ENCODE data around the gene HOXD10.

Gene HOXD10

GRCh38 chr2:176149939-176150583, 33.5 kb downstream of the HOXD10 start:
- no peak overlapping the region for H3K4me2 ChIP-seq (ENCODE audit: low read depth, low read length)
- H3K27ac ChIP-seq (ENCODE audit: low read length): no peak overlapping the region
- H3K79me2 ChIP-seq (ENCODE audit: low read length): no peaks in the 10 kb centered on the region
- no peaks in the 10 kb centered on the region for H3K9me2 ChIP-seq (replicated peaks; ENCODE audit: insufficient read depth, low read length)
- no peak overlapping the region for H3K4me3 ChIP-seq (ENCODE audit: low read length)
- H3K9ac ChIP-seq (ENCODE audit: low read length): no peak overlapping the region
- no peak for DNase-seq
- no peak overlapping the region for H2AFZ ChIP-seq (ENCODE audit: low read length)
- H4K20me1 ChIP-seq (ENCODE audit: insufficient read depth, low read length): no peaks in the 10 kb centered on the region
- H3K36me3 ChIP-seq (replicated peaks; ENCODE audit: insufficient read depth, low read length): no peaks in the 10 kb centered on the region
- no peaks in the 10 kb centered on the region for H3F3A ChIP-seq (ENCODE audit: insufficient read depth, low read length)
- TF ChIP-seq EZH2 (optimal IDR thresholded peaks at IDR 0.05; ENCODE audit: low read depth, low read length) (no peak), EZH2phosphoT487 (IDR thresholded peaks at IDR 0.05; ENCODE audit: low read length) (no peak), CTCF (IDR thresholded peaks at IDR 0.05; ENCODE audit: low read length) (no peak)
- no peaks in the 10 kb centered on the region for H3K9me3 ChIP-seq (replicated peaks; ENCODE audit: insufficient read depth, low read length)
- H3K4me1 ChIP-seq (ENCODE audit: low read length): no peaks in the 10 kb centered on the region
- H3K27me3 ChIP-seq (replicated peaks; ENCODE audit: insufficient read depth, low read length): peaks cover 15% of the 10 kb centered on the region

- no peak for DNase-seq
- TF ChIP-seq CTCF (IDR thresholded peaks at IDR 0.05; ENCODE audit: low read length): no peak
- no peak for TF ChIP-seq EZH2 (optimal IDR thresholded peaks at IDR 0.05; ENCODE audit: low read depth, low read length)
- TF ChIP-seq EZH2phosphoT487 (IDR thresholded peaks at IDR 0.05; ENCODE audit: low read length): no peak
- no peak overlapping the region for H2AFZ ChIP-seq (ENCODE audit: low read length)
- no peaks in the 10 kb centered on the region for H3F3A ChIP-seq (ENCODE audit: insufficient read depth, low read length)
- no peaks in the 10 kb centered on the region for H3K79me2 ChIP-seq (ENCODE audit: low read length)
- no peaks in the 10 kb centered on the region for H3K4me1 ChIP-seq (ENCODE audit: low read length)
- no peaks in the 10 kb centered on the region for H4K20me1 ChIP-seq (ENCODE audit: insufficient read depth, low read length)
- no peak overlapping the region for H3K4me2 ChIP-seq (ENCODE audit: low read depth, low read length)
- H3K9me2 ChIP-seq (replicated peaks; ENCODE audit: insufficient read depth, low read length): no peaks in the 10 kb centered on the region
- H3K27me3 ChIP-seq (replicated peaks; ENCODE audit: insufficient read depth, low read length): peaks cover 15% of the 10 kb centered on the region
- H3K27ac ChIP-seq (ENCODE audit: low read length): no peak overlapping the region
- no peaks in the 10 kb centered on the region for H3K36me3 ChIP-seq (replicated peaks; ENCODE audit: insufficient read depth, low read length)
- no peak overlapping the region for H3K9ac ChIP-seq (ENCODE audit: low read length)
- H3K4me3 ChIP-seq (ENCODE audit: low read length): no peak overlapping the region
- no peaks in the 10 kb centered on the region for H3K9me3 ChIP-seq (replicated peaks; ENCODE audit: insufficient read depth, low read length)
Observed at GRCh38 chr2:176150584-176151441, 34.2 kb downstream of the HOXD10 start.

- Histone ChIP-seq H3F3A (ENCODE audit: insufficient read depth, low read length) (no peaks in the 10 kb centered on the region), H2AFZ (ENCODE audit: low read length) (no peak within 1 kb of the TSS), H3K79me2 (ENCODE audit: low read length) (no peaks in the 10 kb centered on the region), H3K9ac (ENCODE audit: low read length) (no peak within 1 kb of the TSS), H3K36me3 (replicated peaks; ENCODE audit: insufficient read depth, low read length) (no peaks in the 10 kb centered on the region), H3K9me2 (replicated peaks; ENCODE audit: insufficient read depth, low read length) (no peaks in the 10 kb centered on the region), H4K20me1 (ENCODE audit: insufficient read depth, low read length) (no peaks in the 10 kb centered on the region), H3K4me3 (ENCODE audit: low read length) (no peak within 1 kb of the TSS), H3K27me3 (replicated peaks; ENCODE audit: insufficient read depth, low read length) (peaks cover 15% of the 10 kb centered on the region), H3K27ac (ENCODE audit: low read length) (no peak within 1 kb of the TSS), H3K4me2 (ENCODE audit: low read depth, low read length) (no peak within 1 kb of the TSS), H3K4me1 (ENCODE audit: low read length) (no peaks in the 10 kb centered on the region), H3K9me3 (replicated peaks; ENCODE audit: insufficient read depth, low read length) (no peaks in the 10 kb centered on the region)
- no peak for DNase-seq
- TF ChIP-seq CTCF (IDR thresholded peaks at IDR 0.05; ENCODE audit: low read length): no peak
- no peak for TF ChIP-seq EZH2phosphoT487 (IDR thresholded peaks at IDR 0.05; ENCODE audit: low read length)
- TF ChIP-seq EZH2 (optimal IDR thresholded peaks at IDR 0.05; ENCODE audit: low read depth, low read length): no peak
Observed at GRCh38 chr2:176151442-176152287, 35.1 kb downstream of the HOXD10 start, which contains the start of gene HOXD4. HOXD4 (plus strand) TSS chr2:176151550; CDS start chr2:176151634, 84 bp downstream.
